Measurements from ENCODE around the gene ASPSCR1. TPM values are rescaled to one million over a fixed set of nuclear protein-coding genes. Genes with fewer than 3 reads are reported as not detected.

ASPSCR1 gene
- total and polyA plus RNA-seq, 4 donors: 15.0 to 108 (median 30.4) TPM

DNA sequence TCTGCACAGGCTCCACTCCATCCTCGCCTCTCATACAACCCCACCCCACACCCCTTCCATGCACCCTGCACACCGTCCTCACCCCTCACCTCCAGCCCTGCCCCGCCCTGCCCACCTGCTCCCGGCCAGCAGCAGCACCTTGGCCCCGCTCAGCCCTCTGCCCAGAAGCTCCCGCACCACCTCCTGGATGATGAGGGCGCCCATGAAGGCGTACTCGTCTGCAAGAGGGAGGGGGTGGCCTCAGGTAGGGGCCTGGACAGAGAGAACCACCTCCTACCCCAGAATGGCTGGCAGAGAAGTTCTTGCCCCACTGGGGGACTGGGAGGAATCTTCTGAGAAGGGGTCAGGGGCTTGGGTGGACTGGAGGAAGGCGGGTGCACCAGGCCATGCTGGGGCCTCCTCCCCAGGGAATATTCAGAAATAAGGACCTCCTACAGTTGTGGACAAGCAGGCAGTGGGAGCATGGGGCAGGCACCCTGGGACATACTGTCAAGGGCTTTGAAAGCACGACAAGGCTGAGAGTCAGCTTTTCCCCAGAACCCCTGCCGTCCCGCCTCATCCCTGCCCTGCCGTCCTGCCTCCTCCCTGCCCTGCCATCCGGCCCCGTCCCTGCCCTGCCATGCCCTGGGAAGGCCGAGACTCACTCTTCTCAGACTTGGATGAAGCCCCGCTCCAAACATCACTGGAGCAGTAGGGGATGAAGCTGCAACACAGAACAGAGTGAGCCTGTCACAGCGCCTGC, 19.6 kb upstream of the ASPSCR1 start:
- Histone ChIP-seq H3K27ac (ENCODE audit: low read depth in 1 of 2, low read length in 2 of 2) (no peak overlapping the region), H3K4me3 (ENCODE audit: low read length in 2 of 2) (no peak overlapping the region), H3K9me3 (ENCODE audit: control insufficient read depth, low read length) (no peaks in the 10 kb centered on the region), H3K36me3 (ENCODE audit: control insufficient read depth in 1 of 2, insufficient read depth in 2 of 2, low read length in 1 of 2) (no peaks in the 10 kb centered on the region), H3K4me1 (ENCODE audit: control insufficient read depth in 1 of 2, insufficient read depth in 2 of 2, low read length in 2 of 2) (no peaks in the 10 kb centered on the region), H3K27me3 (ENCODE audit: control insufficient read depth in 1 of 2, insufficient read depth in 2 of 2, low read length in 1 of 2) (no peaks in the 10 kb centered on the region)
- intact Hi-C loops (cut with DNase I): loop anchor here (2.0 to 10.0 kb wide), 2 partner anchors 63 to 197 kb away; no protein-coding TSS in a partner anchor
- no peak for ATAC-seq (ENCODE audit: low FRiP score)
- DNase-seq: peak in 1 of 2 donors; percentile 75
- 74 to 78% methylated on average over 19 of the region's 19 CpGs for WGBS, 2 donors

DNA sequence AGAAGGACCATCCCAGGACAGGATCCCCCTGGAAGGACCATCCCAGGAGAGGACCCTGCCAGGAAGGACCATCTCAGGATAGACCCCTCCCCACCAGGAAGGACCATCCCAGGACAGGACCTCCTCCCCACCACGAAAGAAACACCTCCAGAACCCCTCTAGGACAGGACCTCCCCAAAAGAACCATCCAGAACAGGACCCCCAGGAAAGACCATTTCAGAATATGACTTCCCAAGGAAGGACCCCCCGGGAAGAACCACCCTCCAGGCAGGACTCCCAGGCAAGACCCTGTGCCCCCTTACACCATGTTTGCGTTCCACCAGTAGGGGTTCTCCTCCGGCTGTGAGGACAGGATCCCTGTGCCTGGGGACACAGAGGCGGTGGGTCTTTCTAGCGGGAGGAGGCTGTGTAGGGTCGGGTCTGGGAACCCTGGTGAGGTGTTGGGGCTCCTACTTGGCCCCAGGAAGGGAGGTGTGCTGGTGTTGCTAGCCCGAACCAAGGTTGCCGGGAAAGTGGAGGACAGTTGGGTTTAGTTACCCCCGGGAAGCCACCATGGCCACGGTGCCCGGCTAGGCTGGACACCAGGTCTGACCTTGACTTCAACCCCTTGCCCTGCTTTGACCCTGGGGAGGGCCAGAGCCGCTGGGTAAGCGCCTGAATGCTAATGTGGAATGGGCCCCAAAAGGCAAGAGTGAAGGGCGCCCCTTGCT, 18.6 kb upstream of the ASPSCR1 start:
- no peak for ATAC-seq (ENCODE audit: low FRiP score)
- intact Hi-C loops (cut with DNase I): loop anchor here (1.0 to 10.0 kb wide), 3 partner anchors 62 to 196 kb away; no protein-coding TSS in a partner anchor
- H3K9me3 ChIP-seq (ENCODE audit: control insufficient read depth, low read length): no peaks in the 10 kb centered on the region
- no peaks in the 10 kb centered on the region for H3K27me3 ChIP-seq (ENCODE audit: control insufficient read depth in 1 of 2, insufficient read depth in 2 of 2, low read length in 1 of 2)
- peak in 1 of 2 donors; percentile 75 for DNase-seq
- H3K36me3 ChIP-seq (ENCODE audit: control insufficient read depth in 1 of 2, insufficient read depth in 2 of 2, low read length in 1 of 2): no peaks in the 10 kb centered on the region
- WGBS, 2 donors: 53 to 56% methylated on average over 15 of the region's 15 CpGs
- no peaks in the 10 kb centered on the region for H3K4me1 ChIP-seq (ENCODE audit: control insufficient read depth in 1 of 2, insufficient read depth in 2 of 2, low read length in 2 of 2)
- H3K27ac ChIP-seq (ENCODE audit: low read depth in 1 of 2, low read length in 2 of 2): no peak overlapping the region
- H3K4me3 ChIP-seq (ENCODE audit: low read length in 2 of 2): no peak overlapping the region

DNA sequence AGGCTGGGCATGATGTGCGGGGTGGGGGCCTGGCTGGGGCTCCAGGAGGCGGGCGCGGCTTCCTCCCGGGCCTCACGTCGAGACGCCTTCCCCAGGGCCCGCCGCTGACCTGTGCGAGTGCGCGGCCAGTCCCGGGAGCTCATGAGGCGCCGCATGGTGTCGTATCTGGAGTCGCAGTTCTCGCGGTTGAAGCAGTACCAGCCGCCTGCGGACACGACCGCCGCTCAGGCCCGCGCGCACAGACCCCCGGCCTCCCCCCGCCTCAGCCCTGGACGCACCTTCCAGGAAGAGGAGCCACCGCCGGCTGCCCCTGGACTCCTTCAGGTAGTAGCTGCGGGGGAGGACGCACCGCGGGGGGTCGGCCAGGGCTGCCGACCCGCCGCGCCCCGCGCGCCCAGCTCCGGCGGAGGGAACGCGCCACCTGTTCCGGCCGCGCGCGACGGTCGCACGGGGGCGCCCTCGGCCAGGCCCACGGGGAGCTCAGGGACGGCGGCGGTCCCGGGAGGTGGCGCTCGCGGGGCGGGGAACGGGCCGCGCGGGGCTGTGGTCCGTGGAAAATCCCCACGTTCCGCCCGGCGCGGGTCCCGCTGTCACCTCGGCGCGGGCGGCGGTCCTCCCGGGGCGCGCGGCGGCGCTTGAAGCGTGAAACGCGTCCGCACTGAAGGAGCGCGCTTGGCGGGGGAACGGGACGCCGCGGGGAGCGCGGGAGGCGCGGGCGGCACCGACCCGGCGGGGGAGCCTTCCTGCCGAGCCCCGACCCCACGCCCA, 17.9 kb upstream of the ASPSCR1 start:
- Histone ChIP-seq H3K36me3 (ENCODE audit: control insufficient read depth in 1 of 2, insufficient read depth in 2 of 2, low read length in 1 of 2) (no peaks in the 10 kb centered on the region), H3K4me1 (ENCODE audit: control insufficient read depth in 1 of 2, insufficient read depth in 2 of 2, low read length in 2 of 2) (no peaks in the 10 kb centered on the region), H3K27me3 (ENCODE audit: control insufficient read depth in 1 of 2, insufficient read depth in 2 of 2, low read length in 1 of 2) (no peaks in the 10 kb centered on the region), H3K4me3 (ENCODE audit: low read length in 2 of 2) (no peak overlapping the region), H3K27ac (ENCODE audit: low read depth in 1 of 2, low read length in 2 of 2) (no peak overlapping the region), H3K9me3 (ENCODE audit: control insufficient read depth, low read length) (no peaks in the 10 kb centered on the region)
- ATAC-seq (ENCODE audit: low FRiP score): peak; percentile 87
- intact Hi-C loops (cut with DNase I): loop anchor here (1.0 to 10.0 kb wide), 3 partner anchors 61 to 195 kb away; no protein-coding TSS in a partner anchor
- peak; percentile 80 to 93 for DNase-seq
- 1 to 2% methylated on average over 96 to 112 of the region's 112 CpGs for WGBS, 2 donors

DNA sequence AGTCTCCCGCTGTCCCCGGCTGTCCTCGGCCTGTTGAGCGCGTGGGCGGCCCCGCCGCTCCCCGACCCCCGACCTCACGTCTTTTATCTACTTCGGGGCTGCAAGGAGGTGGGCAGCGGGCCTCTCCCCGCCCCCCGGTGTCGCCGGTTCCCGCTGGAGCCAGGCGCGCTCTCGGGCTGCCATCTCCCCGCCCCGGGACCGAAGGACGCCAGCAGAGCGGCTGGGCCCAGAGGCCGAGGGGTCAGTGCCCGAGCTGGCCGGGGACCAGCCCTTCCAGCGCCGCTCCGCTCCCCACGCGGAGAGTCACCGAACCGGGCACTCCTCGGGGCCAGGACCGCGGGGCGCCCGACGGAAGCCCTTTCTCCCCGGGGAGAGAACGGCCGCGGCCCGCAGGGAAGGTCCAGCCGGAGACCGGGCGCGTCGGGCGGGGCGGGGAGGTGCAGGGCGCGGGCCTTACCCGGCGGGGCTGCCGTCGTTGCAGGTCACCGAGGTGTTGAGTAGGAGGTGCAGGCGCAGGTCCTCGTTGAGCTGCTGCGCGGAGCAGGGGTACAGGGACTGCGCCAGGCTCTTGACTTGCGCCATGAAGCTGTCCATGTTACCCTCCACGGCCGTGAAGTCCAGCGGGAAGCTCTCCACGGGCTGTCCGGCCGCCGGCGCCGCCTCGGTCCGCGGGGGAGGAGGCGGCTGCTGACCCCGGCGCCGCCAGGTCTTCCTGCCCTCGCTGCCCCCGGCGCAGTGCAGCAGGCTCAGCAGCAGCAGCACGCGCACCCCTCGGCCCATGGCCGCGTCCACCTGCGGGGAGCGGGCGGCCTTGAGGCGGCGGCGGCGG, 17.1 kb upstream of the ASPSCR1 start:
- intact Hi-C loops (cut with DNase I): no loop called here

DNA sequence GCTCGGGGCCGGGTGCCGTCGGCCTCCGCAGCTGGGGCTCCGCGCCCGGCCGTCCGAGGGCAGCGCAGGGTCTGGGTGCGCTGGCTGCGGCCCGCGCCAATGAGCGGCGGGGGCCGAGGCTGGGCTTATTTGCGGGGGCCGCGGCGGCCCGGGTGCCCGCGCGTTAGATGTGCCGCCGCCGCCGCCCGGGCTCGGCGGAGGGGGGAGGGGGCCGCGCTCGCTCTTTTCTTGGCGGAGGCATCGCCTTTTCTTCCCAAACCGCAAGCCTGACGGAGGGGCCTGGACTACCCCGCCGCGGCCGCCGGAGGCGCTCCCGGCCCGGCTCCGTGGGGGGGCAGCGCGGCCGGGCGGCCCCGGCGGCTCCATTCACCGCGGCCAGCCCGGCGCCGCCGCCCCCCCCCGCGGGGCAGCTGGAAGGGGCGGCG, 16.3 kb upstream of the ASPSCR1 start, which contains the start of gene NOTUM:
Gene NOTUM (minus strand): TSS at position 101 of the 425 bp plus-strand sequence. CDS start 278 bp downstream, outside the sequence.
- Histone ChIP-seq H3K27me3 (ENCODE audit: control insufficient read depth in 1 of 2, insufficient read depth in 2 of 2, low read length in 1 of 2) (no peaks in the 10 kb centered on the region), H3K27ac (ENCODE audit: low read depth in 1 of 2, low read length in 2 of 2) (no peak within 1 kb of the TSS), H3K9me3 (ENCODE audit: control insufficient read depth, low read length) (no peaks in the 10 kb centered on the region), H3K4me1 (ENCODE audit: control insufficient read depth in 1 of 2, insufficient read depth in 2 of 2, low read length in 2 of 2) (no peaks in the 10 kb centered on the region), H3K36me3 (ENCODE audit: control insufficient read depth in 1 of 2, insufficient read depth in 2 of 2, low read length in 1 of 2) (no peaks in the 10 kb centered on the region), H3K4me3 (ENCODE audit: low read length in 2 of 2) (no peak within 1 kb of the TSS)
- DNase-seq: no peak
- intact Hi-C loops (cut with DNase I): no loop called here
- 0 to 1% methylated on average over 18 to 65 of the region's 65 CpGs for WGBS, 2 donors
- ATAC-seq (ENCODE audit: low FRiP score): no peak

More for the DNA sequence above, 17.1 kb upstream of the ASPSCR1 start:
- Histone ChIP-seq H3K27ac (ENCODE audit: low read depth in 1 of 2, low read length in 2 of 2) (no peak overlapping the region), H3K9me3 (ENCODE audit: control insufficient read depth, low read length) (no peaks in the 10 kb centered on the region), H3K36me3 (ENCODE audit: control insufficient read depth in 1 of 2, insufficient read depth in 2 of 2, low read length in 1 of 2) (no peaks in the 10 kb centered on the region), H3K27me3 (ENCODE audit: control insufficient read depth in 1 of 2, insufficient read depth in 2 of 2, low read length in 1 of 2) (no peaks in the 10 kb centered on the region), H3K4me3 (ENCODE audit: low read length in 2 of 2) (no peak overlapping the region), H3K4me1 (ENCODE audit: control insufficient read depth in 1 of 2, insufficient read depth in 2 of 2, low read length in 2 of 2) (no peaks in the 10 kb centered on the region)
- ATAC-seq (ENCODE audit: low FRiP score): no peak
- peak in 1 of 2 donors; percentile 78 for DNase-seq
- WGBS, 2 donors: 2 to 3% methylated on average over 44 to 98 of the region's 98 CpGs

DNA sequence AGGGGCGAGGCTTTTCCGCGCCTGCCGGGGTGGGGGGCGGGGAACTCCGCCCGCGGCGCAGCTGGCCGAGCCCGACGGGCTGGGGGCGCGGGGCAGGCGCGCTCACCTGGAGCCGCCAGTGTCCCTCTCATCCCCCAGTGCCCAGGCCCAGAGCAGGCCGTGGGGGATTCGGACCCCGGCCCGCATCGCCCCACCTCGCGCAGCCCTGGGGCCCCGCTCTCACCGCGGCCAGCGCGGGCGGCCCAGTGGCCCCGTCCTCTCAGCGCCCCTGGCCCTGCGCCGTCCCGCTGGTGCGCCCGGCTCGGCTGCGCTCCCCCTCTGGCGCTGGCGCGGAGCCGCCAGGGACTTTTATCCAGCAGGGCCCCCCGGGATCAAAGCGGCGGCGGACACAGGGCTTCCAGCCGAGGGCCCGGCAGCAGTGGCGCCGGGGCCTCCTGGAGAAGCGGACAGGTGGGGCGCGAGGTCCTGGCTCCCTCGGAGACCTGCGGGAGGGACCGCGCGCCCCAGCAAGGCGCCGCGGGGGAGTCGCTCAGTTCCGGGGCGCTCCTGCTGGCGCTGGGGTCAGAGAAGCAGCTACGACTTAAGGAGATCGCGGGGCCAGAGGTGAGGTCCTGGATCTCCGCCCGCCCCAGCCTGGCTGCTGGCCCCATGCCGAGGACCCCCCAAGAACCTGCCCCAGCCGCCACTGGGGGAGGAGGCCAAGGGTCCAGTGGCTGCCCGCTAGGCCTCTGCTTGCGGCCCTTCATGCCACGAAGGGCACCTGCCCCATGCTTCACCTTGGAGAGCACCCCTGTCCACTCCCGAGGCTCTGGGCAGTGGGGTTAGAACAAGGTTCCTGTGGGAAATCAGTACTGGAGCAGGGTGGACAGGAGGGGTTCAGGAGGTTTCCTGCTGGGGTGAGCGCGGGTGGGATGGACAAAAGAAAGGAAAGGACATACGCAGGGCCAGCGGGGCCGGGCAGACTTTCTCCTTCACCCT, 15.6 kb upstream of the ASPSCR1 start:
- 7 to 8% methylated on average over 80 to 82 of the region's 82 CpGs for WGBS, 2 donors
- H3K4me1 ChIP-seq (ENCODE audit: control insufficient read depth in 1 of 2, insufficient read depth in 2 of 2, low read length in 2 of 2): no peaks in the 10 kb centered on the region
- no peaks in the 10 kb centered on the region for H3K9me3 ChIP-seq (ENCODE audit: control insufficient read depth, low read length)
- H3K4me3 ChIP-seq (ENCODE audit: low read length in 2 of 2): no peak overlapping the region
- intact Hi-C loops (cut with DNase I): no loop called here
- no peak overlapping the region for H3K27ac ChIP-seq (ENCODE audit: low read depth in 1 of 2, low read length in 2 of 2)
- no peaks in the 10 kb centered on the region for H3K27me3 ChIP-seq (ENCODE audit: control insufficient read depth in 1 of 2, insufficient read depth in 2 of 2, low read length in 1 of 2)
- DNase-seq (no peak), ATAC-seq (ENCODE audit: low FRiP score) (no peak)
- no peaks in the 10 kb centered on the region for H3K36me3 ChIP-seq (ENCODE audit: control insufficient read depth in 1 of 2, insufficient read depth in 2 of 2, low read length in 1 of 2)

Data from aorta (tissue), 5 donors.